Measurements from ENCODE around the gene DCTD. TPM values are rescaled to one million over a fixed set of nuclear protein-coding genes. Genes with fewer than 3 reads are reported as not detected.

DCTD gene
- total and polyA plus RNA-seq, 2 experiments from 2014 or later, result 39.3 to 40.3 TPM

- H3K9me2 ChIP-seq (ENCODE audit: insufficient read depth), result peaks cover 4% of the 10 kb centered on the region; the same call in 1 of the 2 replicates
- H2AFZ ChIP-seq, result no peak overlapping the region
- Mint-ChIP-seq H3K36me3 (ENCODE audit: low read depth) (peaks cover 11% of the 10 kb centered on the region), H3K4me1 (peaks cover 10% of the 10 kb centered on the region), H3K9me3 (peaks cover 22% of the 10 kb centered on the region), H3K4me3 (no peak overlapping the region), H3K27me3 (ENCODE audit: insufficient read depth, low read depth, poor library complexity) (peaks cover 6% of the 10 kb centered on the region), H3K27ac (no peak overlapping the region)
- no peaks in the 10 kb centered on the region for H4K20me1 ChIP-seq (replicated peaks; ENCODE audit: insufficient read depth)
- H3K4me2 ChIP-seq, result no peak overlapping the region
- ATAC-seq (no peak), DNase-seq (ENCODE audit: low spot score) (no peak)
- TF ChIP-seq JUNB (IDR thresholded peaks at IDR 0.05; ENCODE audit: unreplicated experiment) (no peak), ZNF114 (CRISPR knock-in tag; IDR thresholded peaks at IDR 0.05) (no peak), STAT1 (IDR thresholded peaks at IDR 0.05; ENCODE audit: unreplicated experiment) (no peak), ZNF462 (CRISPR knock-in tag; IDR thresholded peaks at IDR 0.05) (no peak), EZH2 (IDR thresholded peaks at IDR 0.05; ENCODE audit: low read depth, unreplicated experiment) (no peak), NANOG (IDR thresholded peaks at IDR 0.05; ENCODE audit: borderline replicate concordance) (no peak), CREB1 (CRISPR knock-in tag; IDR thresholded peaks at IDR 0.05; ENCODE audit: low read depth) (no peak), POLR2AphosphoS5 (IDR thresholded peaks at IDR 0.05; ENCODE audit: low read depth) (no peak), ZNF331 (CRISPR knock-in tag; IDR thresholded peaks at IDR 0.05; ENCODE audit: low read depth) (no peak), EZH2phosphoT487 (IDR thresholded peaks at IDR 0.05; ENCODE audit: unreplicated experiment) (no peak), ETS1 (IDR thresholded peaks at IDR 0.05) (no peak)
- TF ChIP-seq, protein P1, sequence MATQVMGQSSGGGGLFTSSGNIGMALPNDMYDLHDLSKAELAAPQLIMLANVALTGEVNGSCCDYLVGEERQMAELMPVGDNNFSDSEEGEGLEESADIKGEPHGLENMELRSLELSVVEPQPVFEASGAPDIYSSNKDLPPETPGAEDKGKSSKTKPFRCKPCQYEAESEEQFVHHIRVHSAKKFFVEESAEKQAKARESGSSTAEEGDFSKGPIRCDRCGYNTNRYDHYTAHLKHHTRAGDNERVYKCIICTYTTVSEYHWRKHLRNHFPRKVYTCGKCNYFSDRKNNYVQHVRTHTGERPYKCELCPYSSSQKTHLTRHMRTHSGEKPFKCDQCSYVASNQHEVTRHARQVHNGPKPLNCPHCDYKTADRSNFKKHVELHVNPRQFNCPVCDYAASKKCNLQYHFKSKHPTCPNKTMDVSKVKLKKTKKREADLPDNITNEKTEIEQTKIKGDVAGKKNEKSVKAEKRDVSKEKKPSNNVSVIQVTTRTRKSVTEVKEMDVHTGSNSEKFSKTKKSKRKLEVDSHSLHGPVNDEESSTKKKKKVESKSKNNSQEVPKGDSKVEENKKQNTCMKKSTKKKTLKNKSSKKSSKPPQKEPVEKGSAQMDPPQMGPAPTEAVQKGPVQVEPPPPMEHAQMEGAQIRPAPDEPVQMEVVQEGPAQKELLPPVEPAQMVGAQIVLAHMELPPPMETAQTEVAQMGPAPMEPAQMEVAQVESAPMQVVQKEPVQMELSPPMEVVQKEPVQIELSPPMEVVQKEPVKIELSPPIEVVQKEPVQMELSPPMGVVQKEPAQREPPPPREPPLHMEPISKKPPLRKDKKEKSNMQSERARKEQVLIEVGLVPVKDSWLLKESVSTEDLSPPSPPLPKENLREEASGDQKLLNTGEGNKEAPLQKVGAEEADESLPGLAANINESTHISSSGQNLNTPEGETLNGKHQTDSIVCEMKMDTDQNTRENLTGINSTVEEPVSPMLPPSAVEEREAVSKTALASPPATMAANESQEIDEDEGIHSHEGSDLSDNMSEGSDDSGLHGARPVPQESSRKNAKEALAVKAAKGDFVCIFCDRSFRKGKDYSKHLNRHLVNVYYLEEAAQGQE (IDR thresholded peaks at IDR 0.05; ENCODE audit: unreplicated experiment), result no peak
- TF ChIP-seq, protein P2, sequence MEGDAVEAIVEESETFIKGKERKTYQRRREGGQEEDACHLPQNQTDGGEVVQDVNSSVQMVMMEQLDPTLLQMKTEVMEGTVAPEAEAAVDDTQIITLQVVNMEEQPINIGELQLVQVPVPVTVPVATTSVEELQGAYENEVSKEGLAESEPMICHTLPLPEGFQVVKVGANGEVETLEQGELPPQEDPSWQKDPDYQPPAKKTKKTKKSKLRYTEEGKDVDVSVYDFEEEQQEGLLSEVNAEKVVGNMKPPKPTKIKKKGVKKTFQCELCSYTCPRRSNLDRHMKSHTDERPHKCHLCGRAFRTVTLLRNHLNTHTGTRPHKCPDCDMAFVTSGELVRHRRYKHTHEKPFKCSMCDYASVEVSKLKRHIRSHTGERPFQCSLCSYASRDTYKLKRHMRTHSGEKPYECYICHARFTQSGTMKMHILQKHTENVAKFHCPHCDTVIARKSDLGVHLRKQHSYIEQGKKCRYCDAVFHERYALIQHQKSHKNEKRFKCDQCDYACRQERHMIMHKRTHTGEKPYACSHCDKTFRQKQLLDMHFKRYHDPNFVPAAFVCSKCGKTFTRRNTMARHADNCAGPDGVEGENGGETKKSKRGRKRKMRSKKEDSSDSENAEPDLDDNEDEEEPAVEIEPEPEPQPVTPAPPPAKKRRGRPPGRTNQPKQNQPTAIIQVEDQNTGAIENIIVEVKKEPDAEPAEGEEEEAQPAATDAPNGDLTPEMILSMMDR (conservative IDR thresholded peaks at IDR 0.05; ENCODE audit: low read depth in 2 of 2), result no peak
- no peak overlapping the region for H3K4me3 ChIP-seq
- no peak overlapping the region for H3K27ac ChIP-seq (ENCODE audit: low read depth)
- H3K27me3 ChIP-seq (ENCODE audit: insufficient read depth), result no peaks in the 10 kb centered on the region
- no peaks in the 10 kb centered on the region for H3F3A ChIP-seq (replicated peaks; ENCODE audit: low read depth)
- no peaks in the 10 kb centered on the region for H3K79me2 ChIP-seq (replicated peaks; ENCODE audit: insufficient read depth)
- 0 out of 2 replicates have a peak, but pooled peaks cover 6% of the 10 kb centered on the region for H3K4me1 ChIP-seq (ENCODE audit: insufficient read depth)
- no peaks in the 10 kb centered on the region for H3K36me3 ChIP-seq (ENCODE audit: insufficient read depth)
Observed at GRCh38 chr4:182855312-182855711, 61.9 kb downstream of the DCTD start.
